Lung (tissue), 12 donors: ENCODE measurements around the gene CAPZA2. TPM values are rescaled to one million over a fixed set of nuclear protein-coding genes. Genes with fewer than 3 reads are reported as not detected.
A peak's percentile ranks its signal among the peaks of the same experiment; 100 is the strongest.

Experiments
- ATAC-seq: fragments of 200-7000 bp; cut with Tn5 transposase; one replicate; pipeline ENCODE4 v1.9.1; 2020; ENCODE audit warnings: moderate number of reproducible peaks; ENCODE audit not compliant: insufficient read depth, low FRiP score
- DNase-seq, 3 donors: peaks; one replicate each; pipeline ENCODE4 v3.0.0-alpha.2; 2013 to 2017
- H3K27ac ChIP-seq, 2 donors: one replicate each; pipeline ENCODE4 v1.5.1; 2013; ENCODE audit warnings: mild to moderate bottlenecking in 2 of 2, moderate library complexity in 2 of 2, control low read depth in 1 of 2, inconsistent platforms in 1 of 2, low read depth in 1 of 2, low read length in 1 of 2
- H3K27me3 ChIP-seq, 3 donors: one replicate each; pipeline ENCODE4 v1.5.1; 2013; ENCODE audit warnings: low read length in 2 of 3; ENCODE audit not compliant: control insufficient read depth in 3 of 3, insufficient read depth in 3 of 3
- H3K36me3 ChIP-seq, 4 donors: one replicate each; pipeline ENCODE4 v1.5.1; 2013; ENCODE audit warnings: low read length in 4 of 4, mild to moderate bottlenecking in 1 of 4, moderate library complexity in 1 of 4; ENCODE audit not compliant: control insufficient read depth in 4 of 4, insufficient read depth in 4 of 4
- H3K4me1 ChIP-seq, 5 donors: one replicate each; pipeline ENCODE4 v1.5.1; 2013; ENCODE audit warnings: low read length in 5 of 5, mild to moderate bottlenecking in 2 of 5, moderate library complexity in 1 of 5; ENCODE audit not compliant: control insufficient read depth in 5 of 5, insufficient read depth in 5 of 5
- H3K4me3 ChIP-seq: one replicate; pipeline ENCODE4 v1.5.1; 2013; ENCODE audit warnings: mild to moderate bottlenecking, control low read depth, moderate library complexity
- H3K9ac ChIP-seq, 2 donors: one replicate each; pipeline ENCODE4 v1.5.1; 2013; ENCODE audit warnings: low read length in 2 of 2, control low read depth in 1 of 2; ENCODE audit not compliant: insufficient read depth in 1 of 2
- H3K9me3 ChIP-seq, 4 donors: one replicate each; pipeline ENCODE4 v1.5.1; 2013; ENCODE audit warnings: low read length in 3 of 4, mild to moderate bottlenecking in 1 of 4, moderate library complexity in 1 of 4; ENCODE audit not compliant: control insufficient read depth in 4 of 4, insufficient read depth in 3 of 4
- CTCF ChIP-seq: IDR thresholded peaks from 2 replicates; pipeline ENCODE4 v1.5.1; 2012; ENCODE audit warnings: mild to moderate bottlenecking; ENCODE audit errors: control extremely low read depth, extremely low read depth
- WGBS, 2 donors: extraction: QIAGEN DNeasy Blood & Tissue Kit; methylation state at CpG; one replicate each; pipeline ENCODE4 v1.1.7; 2013; 5-methylcytosine and 5-hydroxymethylcytosine counted together
- polyA plus RNA-seq, 2 donors: library from polyadenylated mRNA; stranded (reverse); fragments of 200-250 nt; gene quantifications; one replicate each; pipeline ENCODE4 v1.2.1, GENCODE V29; 2013
- total RNA-seq, 2 donors: library from RNA; depleted of rRNA in 1 of 2; stranded (reverse); fragments of >200 nt in 1 of 2; gene quantifications; one replicate each; pipeline ENCODE4 v1.2.1, GENCODE V29; 2014 to 2021
- donor health status: control.
- donor health status: control.
- donor health status: Bipolar disorder and iron deficiency.
- donor health status: healthy.
- donor health status: DM: yes; HTN: yes; CAD: no.

CAPZA2 gene
- total and polyA plus RNA-seq, 4 donors, result 38.4 to 201 (median 162) TPM

DNA sequence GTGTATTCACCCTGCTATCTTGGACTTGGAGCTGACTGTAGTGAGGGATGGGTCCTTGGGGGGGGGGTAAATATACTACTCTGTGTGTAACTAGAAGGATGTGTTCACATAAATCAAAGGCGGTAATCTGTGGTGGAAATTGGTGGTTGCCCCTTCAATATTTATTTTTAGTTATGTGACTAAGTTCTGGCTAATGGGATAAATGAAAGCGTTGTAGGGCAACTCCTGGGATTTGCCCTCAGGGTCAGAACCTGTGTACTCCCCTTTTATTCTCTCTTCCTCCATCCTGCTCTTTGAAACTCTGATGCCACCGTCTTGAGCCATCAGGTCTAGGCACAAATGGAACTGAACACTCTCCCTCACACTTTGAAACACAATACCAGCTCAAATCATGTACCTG is 66.6 kb downstream of the CAPZA2 start:
- Histone ChIP-seq H3K36me3 (no peaks in the 10 kb centered on the region), H3K9ac (no peak overlapping the region), H3K4me3 (no peak overlapping the region), H3K4me1 (peaks cover 0 to 3% (median 0%) of the 10 kb centered on the region in 5 donors), H3K27ac (no peak overlapping the region), H3K27me3 (no peaks in the 10 kb centered on the region), H3K9me3 (no peaks in the 10 kb centered on the region)
- 84 to 87% methylated on average over 3 of the region's 3 CpGs for WGBS, 2 donors
- TF ChIP-seq CTCF, result no peak
- no peak for ATAC-seq
- no peak for DNase-seq

GRCh38 chr7:116929914-116930913 is 67.8 kb downstream of the CAPZA2 start:
- TF ChIP-seq CTCF, result peak; percentile 79
- Histone ChIP-seq H3K27me3 (no peaks in the 10 kb centered on the region), H3K36me3 (no peaks in the 10 kb centered on the region), H3K4me3 (no peak overlapping the region), H3K27ac (no peak overlapping the region), H3K9me3 (no peaks in the 10 kb centered on the region), H3K4me1 (peaks cover 0 to 3% (median 0%) of the 10 kb centered on the region in 5 donors), H3K9ac (no peak overlapping the region)
- peak; percentile 79 to 88 (median 83) for DNase-seq
- WGBS, 2 donors, result 32 to 43% methylated on average over 25 of the region's 25 CpGs
- peak; percentile 86 for ATAC-seq

GRCh38 chr7:116932566-116932965 is 70.2 kb downstream of the CAPZA2 start:
- Histone ChIP-seq H3K4me1 (peaks cover 0 to 3% (median 0%) of the 10 kb centered on the region in 5 donors), H3K36me3 (no peaks in the 10 kb centered on the region), H3K27ac (no peak overlapping the region), H3K4me3 (no peak overlapping the region), H3K9me3 (no peaks in the 10 kb centered on the region), H3K9ac (no peak overlapping the region), H3K27me3 (no peaks in the 10 kb centered on the region)
- WGBS, 2 donors, result 96 to 97% methylated on average over 7 of the region's 7 CpGs
- DNase-seq (no peak), ATAC-seq (no peak)
- no peak for TF ChIP-seq CTCF
